ENCODE data around the gene BAIAP2L1. TPM values are rescaled to one million over a fixed set of nuclear protein-coding genes. Genes with fewer than 3 reads are reported as not detected.

BAIAP2L1 gene
- total and polyA plus RNA-seq, 2 donors (not counting 3 experiments of a cell fraction or from before 2014, with no cell fraction given), result 0.32 to 1.1 TPM

DNA sequence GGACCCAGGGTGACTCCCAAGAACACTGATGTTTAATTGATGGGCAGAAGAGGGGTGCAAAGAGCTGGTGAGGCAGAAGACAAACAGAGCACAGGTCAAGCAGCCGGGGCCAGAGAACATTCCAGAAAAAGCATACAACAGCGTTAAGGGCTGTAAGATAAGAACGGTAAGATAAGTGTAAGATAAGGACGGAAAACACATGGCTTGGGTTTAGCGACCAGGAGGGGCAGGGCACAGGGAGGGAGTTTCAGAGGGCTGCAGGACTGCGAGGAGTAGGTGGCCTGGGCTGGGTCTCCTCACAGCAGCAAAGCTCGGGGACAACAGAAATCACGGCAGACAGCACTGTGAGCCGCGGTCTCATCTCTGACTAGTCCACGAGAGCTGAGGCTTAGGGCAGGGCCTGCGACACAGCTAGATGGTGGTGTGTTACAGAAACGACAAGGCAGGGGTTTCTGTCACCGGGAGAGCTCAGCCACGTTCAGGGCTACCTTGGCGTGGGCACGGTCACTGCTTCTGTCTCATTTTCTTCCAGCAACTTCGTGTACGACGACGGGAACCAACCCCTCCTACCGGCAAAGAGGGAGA is 94.8 kb downstream of the BAIAP2L1 start:
- no peak for TF ChIP-seq GATA2 (IDR thresholded peaks at IDR 0.05; ENCODE audit: insufficient read depth, insufficient read length, low read depth, low read length)
- TF ChIP-seq JUN (IDR thresholded peaks at IDR 0.05; ENCODE audit: borderline replicate concordance, insufficient read depth, insufficient read length, low read depth), result no peak
- TF ChIP-seq POLR2A (IDR thresholded peaks at IDR 0.05; ENCODE audit: low read depth, low read length), result no peak
- no peak for TF ChIP-seq EZH2 (IDR thresholded peaks at IDR 0.05; ENCODE audit: borderline replicate concordance, low read depth, low read length, severe bottlenecking)
- no peak for TF ChIP-seq FOS (IDR thresholded peaks at IDR 0.05; ENCODE audit: borderline replicate concordance, insufficient read depth, low read length)
- TF ChIP-seq MYC (IDR thresholded peaks at IDR 0.05; ENCODE audit: low read depth, low read length), result no peak
- TF ChIP-seq POLR2AphosphoS5 (IDR thresholded peaks at IDR 0.05; ENCODE audit: insufficient read depth, low read depth, low read length), result no peak
- TF ChIP-seq, protein P1, sequence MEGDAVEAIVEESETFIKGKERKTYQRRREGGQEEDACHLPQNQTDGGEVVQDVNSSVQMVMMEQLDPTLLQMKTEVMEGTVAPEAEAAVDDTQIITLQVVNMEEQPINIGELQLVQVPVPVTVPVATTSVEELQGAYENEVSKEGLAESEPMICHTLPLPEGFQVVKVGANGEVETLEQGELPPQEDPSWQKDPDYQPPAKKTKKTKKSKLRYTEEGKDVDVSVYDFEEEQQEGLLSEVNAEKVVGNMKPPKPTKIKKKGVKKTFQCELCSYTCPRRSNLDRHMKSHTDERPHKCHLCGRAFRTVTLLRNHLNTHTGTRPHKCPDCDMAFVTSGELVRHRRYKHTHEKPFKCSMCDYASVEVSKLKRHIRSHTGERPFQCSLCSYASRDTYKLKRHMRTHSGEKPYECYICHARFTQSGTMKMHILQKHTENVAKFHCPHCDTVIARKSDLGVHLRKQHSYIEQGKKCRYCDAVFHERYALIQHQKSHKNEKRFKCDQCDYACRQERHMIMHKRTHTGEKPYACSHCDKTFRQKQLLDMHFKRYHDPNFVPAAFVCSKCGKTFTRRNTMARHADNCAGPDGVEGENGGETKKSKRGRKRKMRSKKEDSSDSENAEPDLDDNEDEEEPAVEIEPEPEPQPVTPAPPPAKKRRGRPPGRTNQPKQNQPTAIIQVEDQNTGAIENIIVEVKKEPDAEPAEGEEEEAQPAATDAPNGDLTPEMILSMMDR (IDR thresholded peaks at IDR 0.05; ENCODE audit: extremely low read depth in 1 of 2, insufficient read depth in 1 of 2, low read depth in 1 of 2, low read length in 2 of 2), result no peak
- TF ChIP-seq, protein P2, sequence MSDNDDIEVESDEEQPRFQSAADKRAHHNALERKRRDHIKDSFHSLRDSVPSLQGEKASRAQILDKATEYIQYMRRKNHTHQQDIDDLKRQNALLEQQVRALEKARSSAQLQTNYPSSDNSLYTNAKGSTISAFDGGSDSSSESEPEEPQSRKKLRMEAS (IDR thresholded peaks at IDR 0.05; ENCODE audit: insufficient read depth, insufficient read length), result no peak
- Histone ChIP-seq H3K36me3 (ENCODE audit: control insufficient read depth in 2 of 2, extremely low read depth in 1 of 2, insufficient read depth in 2 of 2, low read length in 2 of 2) (no peaks in the 10 kb centered on the region), H3K27ac (ENCODE audit: insufficient read depth, low read depth, low read length) (no peak overlapping the region), H3K79me2 (ENCODE audit: control insufficient read depth, insufficient read depth, low read length) (no peaks in the 10 kb centered on the region), H4K20me1 (replicated peaks; ENCODE audit: control insufficient read depth, extremely low read depth, insufficient read depth, low read length) (no peaks in the 10 kb centered on the region), H3K9me1 (replicated peaks; ENCODE audit: control insufficient read depth, extremely low read depth, insufficient read depth, low read length) (no peaks in the 10 kb centered on the region), H2AFZ (ENCODE audit: low read depth, low read length) (no peak overlapping the region), H3K9ac (replicated peaks; ENCODE audit: extremely low read depth, insufficient read depth, low read length) (no peak overlapping the region), H3K4me1 (ENCODE audit: control insufficient read depth, extremely low read depth, insufficient read depth, low read length) (no peaks in the 10 kb centered on the region), H3K27me3 (ENCODE audit: control insufficient read depth in 2 of 2, insufficient read depth in 2 of 2, low read length in 2 of 2) (no peaks in the 10 kb centered on the region), H3K4me2 (ENCODE audit: insufficient read depth, low read length) (no peak overlapping the region), H3K9me3 (replicated peaks; ENCODE audit: control insufficient read depth, insufficient read depth, low read length) (no peaks in the 10 kb centered on the region), H3K4me3 (replicated peaks in 1 of 3; ENCODE audit: insufficient read depth in 1 of 3, low read depth in 1 of 3, low read length in 3 of 3) (no peak overlapping the region)
- CTCF ChIA-PET, result interaction anchor here (0.9 to 2.2 kb wide), 2 partner anchors 96 to 440 kb away, joined by 3 to 8 read pairs; no protein-coding TSS in a partner anchor
- no peak for FAIRE-seq
- intact Hi-C loops (cut with micrococcal nuclease), result loop anchor here (5.0 kb wide), 1 partner anchor 46 kb away; no protein-coding TSS in a partner anchor
- no peak for DNase-seq (ENCODE audit: low read depth, low spot score)
- dilution Hi-C loops (cut with MboI; ENCODE audit: extremely low pct_ligation_motif_present, low sequenced_read_pairs), result no loop called here
- POLR2A ChIA-PET, result no interaction called here
- BruUV-seq (replicated peaks), result no TSS peak

All from endothelial cell of umbilical vein (primary cell).